A549 (cell line): ENCODE measurements around the gene DNAJC16. TPM values are rescaled to one million over a fixed set of nuclear protein-coding genes. Genes with fewer than 3 reads are reported as not detected.

Source experiments
- ATAC-seq, 2 experiments: fragments of 200-7000 bp in 1 of 2; fragments of >200 bp in 1 of 2; cut with Nextera tagmentation in 1 of 2; cut with Tn5 transposase in 1 of 2; 3 replicates each; pipeline versions ENCODE4 v1.8.0 to v1.9.1; 2018 to 2020; ENCODE audit warnings: mild to moderate bottlenecking in 1 of 2, moderate library complexity in 1 of 2
- CTCF ChIA-PET: fragments of 300-600 bp; sonication (Branson Sonifier 250); formaldehyde crosslinking; extraction: SDS; loops from one replicate; lab custom pipeline; 2021; ENCODE audit warnings: antibody characterized with exemption, inconsistent platforms; lab: Yijun Ruan, JAX
- POLR2A ChIA-PET: fragments of 350-600 bp; formaldehyde crosslinking; extraction: SDS; loops from one replicate; lab custom pipeline; 2021; ENCODE audit warnings: antibody characterized with exemption, inconsistent platforms; lab: Yijun Ruan, JAX
- DNase-seq, 2 experiments: peaks; one replicate each; pipeline versions ENCODE4 v3.0.0 to v3.0.0-alpha.2; 2011 to 2016; ENCODE audit warnings: low read depth in 1 of 2, low spot score in 1 of 2
- FAIRE-seq: peaks from 2 replicates; lab custom pipeline; 2011; peaks lifted over from hg19 to GRCh38; lab: Jason Lieb, UNC
- H3K27ac ChIP-seq, 2 experiments: fragments of >200 bp; sonication (Bioruptor Twin); formaldehyde crosslinking; 3 replicates each; pipeline ENCODE4 v1.5.1; 2016 to 2017
- H3K4me1 ChIP-seq: fragments of >200 bp; sonication (Bioruptor Twin); formaldehyde crosslinking; 3 replicates; pipeline ENCODE4 v1.6.1; 2016
- H3K4me2 ChIP-seq: fragments of >200 bp; sonication (Bioruptor Twin); formaldehyde crosslinking; 3 replicates; pipeline ENCODE4 v1.6.1; 2016
- H3K4me3 ChIP-seq: fragments of >200 bp; sonication (Bioruptor Twin); formaldehyde crosslinking; 3 replicates; pipeline ENCODE4 v1.5.1; 2016
- H3K9me3 ChIP-seq: fragments of >200 bp; sonication (Bioruptor Twin); formaldehyde crosslinking; 3 replicates; pipeline ENCODE4 v1.6.1; 2016
- CBX2 ChIP-seq: fragments of 200-600 bp; sonication (generic); IDR thresholded peaks from 2 replicates; pipeline ENCODE4 v1.6.1; 2016; ENCODE audit warnings: low read depth, mild to moderate bottlenecking, borderline replicate concordance
- CBX8 ChIP-seq: fragments of 200-600 bp; sonication (generic); IDR thresholded peaks from 2 replicates; pipeline ENCODE4 v1.6.1; 2016
- CEBPB ChIP-seq, 2 experiments: fragments of >200 bp in 1 of 2; sonication (Bioruptor Twin) in 1 of 2; formaldehyde crosslinking in 1 of 2; IDR thresholded peaks; 2 replicates each; pipeline ENCODE4 v1.6.1; 2012 to 2016
- EHF ChIP-seq: fragments of 250-450 bp; sonication (Bioruptor Pico); IDR thresholded peaks from 2 replicates; pipeline ENCODE4 v1.5.0; 2020; ENCODE audit warnings: mild to moderate bottlenecking
- ESRRA ChIP-seq: fragments of 150-350 bp; IDR thresholded peaks from 2 replicates; pipeline ENCODE4 v1.6.1; 2014; ENCODE audit warnings: mild to moderate bottlenecking, low read length, borderline replicate concordance
- FOSL2 ChIP-seq, 2 experiments: fragments of 450-650 bp in 1 of 2; fragments of >200 bp in 1 of 2; sonication (Bioruptor Twin) in 1 of 2; formaldehyde crosslinking; IDR thresholded peaks; 2 replicates each; pipeline versions ENCODE4 v1.5.0 to v1.6.1; 2016 to 2020; ENCODE audit warnings: mild to moderate bottlenecking in 1 of 2, moderate library complexity in 1 of 2
- FOXS1 ChIP-seq: fragments of 250-450 bp; sonication (Bioruptor Pico); IDR thresholded peaks from 2 replicates; pipeline ENCODE4 v1.5.0; 2020; ENCODE audit warnings: mild to moderate bottlenecking, moderate library complexity
- GATA3 ChIP-seq: IDR thresholded peaks from 2 replicates; pipeline ENCODE4 v1.6.1; 2012; ENCODE audit warnings: borderline replicate concordance
- HOXA7 ChIP-seq: fragments of 250-450 bp; sonication (Bioruptor Pico); IDR thresholded peaks from 2 replicates; pipeline ENCODE4 v1.5.0; 2020; ENCODE audit warnings: mild to moderate bottlenecking, moderate library complexity
- JUN ChIP-seq, 2 experiments: fragments of >200 bp; sonication (Bioruptor Twin); formaldehyde crosslinking; IDR thresholded peaks; 2 replicates in 1 of 2; 3 replicates in 1 of 2; pipeline ENCODE4 v1.6.1; 2016 to 2017
- KDM1A ChIP-seq: fragments of 200-600 bp; sonication (generic); IDR thresholded peaks from 2 replicates; pipeline ENCODE4 v1.6.1; 2016; ENCODE audit warnings: low read depth, mild to moderate bottlenecking
- MAZ ChIP-seq: fragments of 150-350 bp; IDR thresholded peaks from 2 replicates; pipeline ENCODE4 v1.6.1; 2014; ENCODE audit warnings: antibody characterized with exemption, low read depth, low read length, borderline replicate concordance
- POLR2A ChIP-seq: IDR thresholded peaks from 2 replicates; pipeline ENCODE4 v1.6.1; 2012; ENCODE audit warnings: mild to moderate bottlenecking, low read length
- RARB ChIP-seq: fragments of 250-450 bp; sonication (Bioruptor Pico); IDR thresholded peaks from 2 replicates; pipeline ENCODE4 v1.8.0; 2021; ENCODE audit warnings: mild to moderate bottlenecking, moderate library complexity
- RCOR1 ChIP-seq: fragments of 150-350 bp; IDR thresholded peaks from 2 replicates; pipeline ENCODE4 v1.6.1; 2014; ENCODE audit warnings: antibody characterized with exemption, low read length, low read depth
- RFX5 ChIP-seq: fragments of 450-650 bp; IDR thresholded peaks from 2 replicates; pipeline ENCODE4 v1.7.1; 2014; ENCODE audit warnings: antibody characterized with exemption, mild to moderate bottlenecking, moderate library complexity
- RNF2 ChIP-seq: fragments of 200-600 bp; sonication (generic); IDR thresholded peaks from 2 replicates; pipeline ENCODE4 v1.6.1; 2016; ENCODE audit warnings: low read depth, mild to moderate bottlenecking, antibody characterized with exemption, moderate library complexity, borderline replicate concordance
- ZC3H11A ChIP-seq: fragments of 450-650 bp; IDR thresholded peaks from 2 replicates; pipeline ENCODE4 v1.6.1; 2014; ENCODE audit warnings: antibody characterized with exemption, mild to moderate bottlenecking
- ZFP36 ChIP-seq: fragments of 450-650 bp; IDR thresholded peaks from 2 replicates; pipeline ENCODE4 v1.6.1; 2014; ENCODE audit warnings: borderline replicate concordance; ENCODE audit not compliant: partially characterized antibody
- ZNF302 ChIP-seq: fragments of 250-450 bp; sonication (Bioruptor Pico); IDR thresholded peaks from 2 replicates; pipeline ENCODE4 v1.9.0; 2021; ENCODE audit warnings: inconsistent platforms, mild to moderate bottlenecking, moderate library complexity
- WGBS: methylation state at CpG from one replicate; pipeline ENCODE4 v1.1.6; 2017; ENCODE audit errors: missing lambda C conversion rate; 5-methylcytosine and 5-hydroxymethylcytosine counted together
- polyA plus RNA-seq, 4 experiments: library from polyadenylated mRNA; depleted of rRNA in 3 of 4; stranded (reverse); fragments of >200 nt; fragmentation: RNase III in 1 of 4; extraction: RNeasy Plus Mini Kit Qiagen cat#74134 plus additional on column Dnase treatment in 1 of 4; gene quantifications; 2 replicates in 3 of 4; 3 replicates in 1 of 4; pipeline ENCODE4 v1.2.3, GENCODE V29; 2011 to 2017
- TF ChIP-seq, protein P1 (sequence below): fragments of 200-600 bp; sonication (generic); IDR thresholded peaks from 2 replicates; pipeline ENCODE4 v1.6.1; 2016; ENCODE audit warnings: antibody characterized with exemption, mild to moderate bottlenecking, moderate library complexity
- TF ChIP-seq, protein P2 (sequence below): fragments of >200 bp; sonication (Bioruptor Twin); formaldehyde crosslinking; IDR thresholded peaks from 2 replicates; pipeline ENCODE4 v1.6.1; 2016
- TF ChIP-seq, protein P3 (sequence below): IDR thresholded peaks from 2 replicates; pipeline ENCODE4 v1.6.1; 2012; ENCODE audit warnings: low read depth, borderline replicate concordance
- TF ChIP-seq, protein P4 (sequence below): fragments of >200 bp; sonication (Bioruptor Twin); formaldehyde crosslinking; IDR thresholded peaks from 3 replicates; pipeline ENCODE4 v1.5.1; 2016

Gene DNAJC16
- polyA plus RNA-seq, 2 of the 4 experiments (the other 2 are of a cell fraction) = 4.6 to 12.5 TPM

DNA sequence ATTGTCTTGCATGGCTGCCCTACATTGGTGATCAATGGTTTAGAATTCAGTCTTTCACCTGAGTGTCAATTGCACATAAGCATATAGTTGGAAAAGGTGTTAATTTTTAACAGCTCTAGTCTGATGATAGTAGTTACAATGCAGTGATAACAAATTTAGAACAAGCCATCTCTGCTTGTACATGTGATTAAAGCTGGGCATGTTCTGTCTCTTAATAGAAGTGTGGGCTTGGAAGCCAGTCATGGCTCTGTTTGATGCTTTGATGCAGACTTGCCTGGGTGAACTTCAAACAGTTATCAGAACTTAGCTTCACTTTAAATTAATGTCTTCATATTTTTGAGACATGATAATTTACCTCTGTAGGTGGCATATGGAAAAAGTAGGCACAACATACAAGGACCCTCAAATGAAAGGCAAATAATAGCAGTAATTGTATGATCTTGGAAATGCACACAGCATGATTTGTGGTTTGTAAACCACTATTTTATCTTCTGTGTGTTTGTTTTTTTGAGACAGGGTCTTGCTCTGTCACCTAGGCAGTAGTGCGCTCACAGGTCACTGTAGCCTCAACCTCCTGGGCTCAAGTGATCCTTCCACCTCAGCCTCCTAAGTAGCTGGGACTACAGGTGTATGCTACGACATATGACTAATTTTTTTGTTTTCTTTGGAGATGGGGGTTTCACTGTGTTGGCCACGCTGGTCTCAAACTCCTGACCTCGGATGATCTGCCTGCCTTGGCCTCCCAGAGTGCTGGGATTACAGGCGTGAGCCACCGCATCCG, 94.4 kb downstream of the DNAJC16 start (continued):
- TF ChIP-seq, protein P1, sequence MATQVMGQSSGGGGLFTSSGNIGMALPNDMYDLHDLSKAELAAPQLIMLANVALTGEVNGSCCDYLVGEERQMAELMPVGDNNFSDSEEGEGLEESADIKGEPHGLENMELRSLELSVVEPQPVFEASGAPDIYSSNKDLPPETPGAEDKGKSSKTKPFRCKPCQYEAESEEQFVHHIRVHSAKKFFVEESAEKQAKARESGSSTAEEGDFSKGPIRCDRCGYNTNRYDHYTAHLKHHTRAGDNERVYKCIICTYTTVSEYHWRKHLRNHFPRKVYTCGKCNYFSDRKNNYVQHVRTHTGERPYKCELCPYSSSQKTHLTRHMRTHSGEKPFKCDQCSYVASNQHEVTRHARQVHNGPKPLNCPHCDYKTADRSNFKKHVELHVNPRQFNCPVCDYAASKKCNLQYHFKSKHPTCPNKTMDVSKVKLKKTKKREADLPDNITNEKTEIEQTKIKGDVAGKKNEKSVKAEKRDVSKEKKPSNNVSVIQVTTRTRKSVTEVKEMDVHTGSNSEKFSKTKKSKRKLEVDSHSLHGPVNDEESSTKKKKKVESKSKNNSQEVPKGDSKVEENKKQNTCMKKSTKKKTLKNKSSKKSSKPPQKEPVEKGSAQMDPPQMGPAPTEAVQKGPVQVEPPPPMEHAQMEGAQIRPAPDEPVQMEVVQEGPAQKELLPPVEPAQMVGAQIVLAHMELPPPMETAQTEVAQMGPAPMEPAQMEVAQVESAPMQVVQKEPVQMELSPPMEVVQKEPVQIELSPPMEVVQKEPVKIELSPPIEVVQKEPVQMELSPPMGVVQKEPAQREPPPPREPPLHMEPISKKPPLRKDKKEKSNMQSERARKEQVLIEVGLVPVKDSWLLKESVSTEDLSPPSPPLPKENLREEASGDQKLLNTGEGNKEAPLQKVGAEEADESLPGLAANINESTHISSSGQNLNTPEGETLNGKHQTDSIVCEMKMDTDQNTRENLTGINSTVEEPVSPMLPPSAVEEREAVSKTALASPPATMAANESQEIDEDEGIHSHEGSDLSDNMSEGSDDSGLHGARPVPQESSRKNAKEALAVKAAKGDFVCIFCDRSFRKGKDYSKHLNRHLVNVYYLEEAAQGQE = no peak
- TF ChIP-seq RARB (CRISPR knock-in tag) = no peak
- no peak for TF ChIP-seq ZC3H11A
- TF ChIP-seq POLR2A = no peak
- TF ChIP-seq EHF (CRISPR knock-in tag) = no peak
- no peak for TF ChIP-seq ESRRA
- no peak for TF ChIP-seq FOSL2 (IDR thresholded peaks at IDR 0.05)
- TF ChIP-seq FOSL2 (CRISPR knock-in tag; IDR thresholded peaks at IDR 0.05) = no peak
- no peak for TF ChIP-seq HOXA7 (CRISPR knock-in tag)
- TF ChIP-seq GATA3 = no peak
- TF ChIP-seq CBX8 = no peak
- TF ChIP-seq KDM1A = no peak

DNA sequence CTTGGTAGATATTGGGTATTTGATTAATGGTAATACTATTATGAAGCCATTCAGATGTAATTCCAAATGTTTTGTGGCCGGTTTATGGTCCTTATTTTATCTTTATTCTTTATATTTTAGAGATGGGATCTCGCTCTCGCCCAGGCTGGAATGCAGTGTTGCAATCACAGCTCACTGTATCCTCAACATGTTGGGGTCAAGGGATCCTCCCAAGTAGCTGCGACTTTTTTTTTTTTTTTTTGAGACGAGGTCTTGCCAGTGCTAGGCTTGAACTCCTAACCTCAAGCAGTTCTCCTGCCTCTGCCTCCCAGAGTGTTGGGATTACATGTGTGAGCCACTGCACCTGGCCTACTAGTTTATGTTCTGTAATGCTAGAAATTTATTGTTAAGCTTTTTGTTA, 95.3 kb downstream of the DNAJC16 start:
- H3K9me3 ChIP-seq = no peaks in the 10 kb centered on the region
- TF ChIP-seq RCOR1 (no peak), CBX8 (no peak), MAZ (no peak), FOXS1 (no peak), ZNF302 (CRISPR knock-in tag) (no peak), CEBPB (IDR thresholded peaks at IDR 0.05) (no peak), RNF2 (no peak), JUN (IDR thresholded peaks at IDR 0.05) (no peak), RFX5 (no peak), ZFP36 (no peak), RARB (CRISPR knock-in tag) (no peak), CBX2 (no peak)
- TF ChIP-seq, protein P2, sequence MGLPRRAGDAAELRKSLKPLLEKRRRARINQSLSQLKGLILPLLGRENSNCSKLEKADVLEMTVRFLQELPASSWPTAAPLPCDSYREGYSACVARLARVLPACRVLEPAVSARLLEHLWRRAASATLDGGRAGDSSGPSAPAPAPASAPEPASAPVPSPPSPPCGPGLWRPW = no peak
- TF ChIP-seq, protein P3, sequence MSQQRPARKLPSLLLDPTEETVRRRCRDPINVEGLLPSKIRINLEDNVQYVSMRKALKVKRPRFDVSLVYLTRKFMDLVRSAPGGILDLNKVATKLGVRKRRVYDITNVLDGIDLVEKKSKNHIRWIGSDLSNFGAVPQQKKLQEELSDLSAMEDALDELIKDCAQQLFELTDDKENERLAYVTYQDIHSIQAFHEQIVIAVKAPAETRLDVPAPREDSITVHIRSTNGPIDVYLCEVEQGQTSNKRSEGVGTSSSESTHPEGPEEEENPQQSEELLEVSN = no peak
- TF ChIP-seq, protein P4, sequence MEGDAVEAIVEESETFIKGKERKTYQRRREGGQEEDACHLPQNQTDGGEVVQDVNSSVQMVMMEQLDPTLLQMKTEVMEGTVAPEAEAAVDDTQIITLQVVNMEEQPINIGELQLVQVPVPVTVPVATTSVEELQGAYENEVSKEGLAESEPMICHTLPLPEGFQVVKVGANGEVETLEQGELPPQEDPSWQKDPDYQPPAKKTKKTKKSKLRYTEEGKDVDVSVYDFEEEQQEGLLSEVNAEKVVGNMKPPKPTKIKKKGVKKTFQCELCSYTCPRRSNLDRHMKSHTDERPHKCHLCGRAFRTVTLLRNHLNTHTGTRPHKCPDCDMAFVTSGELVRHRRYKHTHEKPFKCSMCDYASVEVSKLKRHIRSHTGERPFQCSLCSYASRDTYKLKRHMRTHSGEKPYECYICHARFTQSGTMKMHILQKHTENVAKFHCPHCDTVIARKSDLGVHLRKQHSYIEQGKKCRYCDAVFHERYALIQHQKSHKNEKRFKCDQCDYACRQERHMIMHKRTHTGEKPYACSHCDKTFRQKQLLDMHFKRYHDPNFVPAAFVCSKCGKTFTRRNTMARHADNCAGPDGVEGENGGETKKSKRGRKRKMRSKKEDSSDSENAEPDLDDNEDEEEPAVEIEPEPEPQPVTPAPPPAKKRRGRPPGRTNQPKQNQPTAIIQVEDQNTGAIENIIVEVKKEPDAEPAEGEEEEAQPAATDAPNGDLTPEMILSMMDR = no peak
- DNase-seq (no peak), ATAC-seq (no peak), FAIRE-seq (no peak)
- H3K4me2 ChIP-seq = no peak overlapping the region
- peaks cover 32% of the 10 kb centered on the region for H3K4me1 ChIP-seq
- WGBS = 93% methylated on average over 5 of the region's 5 CpGs
- no peak overlapping the region for H3K4me3 ChIP-seq
- no peak overlapping the region for H3K27ac ChIP-seq
- CTCF ChIA-PET = interaction anchor here (1.1 kb wide), 1 partner anchor 13 kb away, joined by 4 read pairs; no protein-coding TSS in a partner anchor
- POLR2A ChIA-PET = no interaction called here
